SK-N-MC (cell line): ENCODE results near the gene DLX6.

Experiments
- DNase-seq: peaks from one replicate; pipeline ENCODE4 v3.0.0-alpha.2; 2011; ENCODE audit warnings: low read depth, low spot score
- H3K27ac ChIP-seq: fragments of 200-600 bp; sonication (generic); 2 replicates; pipeline ENCODE4 v1.5.1; 2016; ENCODE audit warnings: mixed run types
- H3K36me3 ChIP-seq: fragments of 200-600 bp; sonication (generic); 2 replicates; pipeline ENCODE4 v1.6.1; 2017; ENCODE audit warnings: antibody characterized with exemption, low read length, mixed read lengths; ENCODE audit not compliant: insufficient read depth
- H3K4me3 ChIP-seq: fragments of 200-600 bp; sonication (generic); 2 replicates; pipeline ENCODE4 v1.5.1; 2016
- H3K9ac ChIP-seq: fragments of 200-600 bp; sonication (generic); 2 replicates; pipeline ENCODE4 v1.8.0; 2017; ENCODE audit warnings: mixed run types, mixed read lengths; ENCODE audit not compliant: insufficient read length
- H3K9me3 ChIP-seq: fragments of 200-600 bp; sonication (generic); 2 replicates; pipeline ENCODE4 v1.6.1; 2017; ENCODE audit warnings: low read depth, mild to moderate bottlenecking, antibody characterized with exemption, low read length, moderate library complexity, mixed read lengths
- EZH2 ChIP-seq: fragments of 200-600 bp; sonication (generic); IDR thresholded peaks from one replicate; pipeline ENCODE4 v1.6.1; 2017; ENCODE audit warnings: antibody characterized with exemption
- FOXP2 ChIP-seq: optimal IDR thresholded peaks from 2 replicates; pipeline ENCODE3; 2011; ENCODE audit warnings: mild to moderate bottlenecking, moderate library complexity; ENCODE audit not compliant: insufficient read depth; ENCODE audit errors: extremely low read length, control extremely low read depth
- POLR2AphosphoS5 ChIP-seq: IDR thresholded peaks from 2 replicates; pipeline ENCODE4 v1.6.1; 2012; ENCODE audit warnings: mild to moderate bottlenecking, low read depth, low read length, borderline replicate concordance

DLX6 gene

DNA sequence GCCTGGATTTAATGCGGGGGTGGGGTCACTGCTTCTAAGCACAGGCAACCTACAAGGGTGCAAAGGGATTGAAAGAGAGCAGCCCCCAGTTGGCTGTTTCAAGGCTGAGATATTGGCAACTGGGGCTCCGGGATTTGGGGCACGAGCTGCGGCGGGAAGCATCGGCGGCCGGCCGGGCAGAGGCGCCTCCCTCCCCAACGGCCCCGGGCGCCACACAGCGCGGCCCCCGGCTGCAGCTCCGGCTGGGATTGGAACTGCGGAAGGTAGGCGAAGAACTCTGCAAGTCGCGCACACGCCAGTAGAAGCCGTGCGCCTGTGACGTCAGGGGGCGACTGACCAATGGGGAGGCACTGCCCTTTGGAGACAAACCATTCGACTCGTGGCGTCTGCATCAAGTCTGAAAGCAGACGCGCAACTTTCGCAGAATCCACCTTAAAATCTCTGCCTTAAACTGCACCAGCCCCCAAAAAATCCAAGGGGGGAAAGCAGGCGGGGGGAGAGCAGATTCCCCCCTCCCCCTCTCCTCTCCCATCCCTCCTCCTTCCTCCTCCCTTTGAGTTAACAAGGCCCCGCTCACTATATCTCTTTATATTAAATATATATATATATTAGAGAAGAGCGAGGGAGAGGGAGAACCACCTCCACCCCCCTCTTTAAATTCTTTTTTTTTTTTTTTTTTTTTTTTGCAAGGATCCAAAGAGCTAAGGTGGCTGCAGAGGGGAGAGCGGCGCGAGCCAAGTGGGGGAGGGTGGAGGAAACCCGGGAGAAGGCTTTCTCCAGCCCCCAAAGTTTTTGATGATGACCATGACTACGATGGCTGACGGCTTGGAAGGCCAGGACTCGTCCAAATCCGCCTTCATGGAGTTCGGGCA lies at the start of gene DLX6:
Gene DLX6, plus strand, starts transcription at position 371 of the 872 bp plus-strand sequence. Its CDS starts 425 bp downstream, at position 796.
- DNase-seq = no peak
- H3K27ac ChIP-seq = no peak within 1 kb of the TSS
- peak within 1 kb of the TSS; percentile 35 for H3K9ac ChIP-seq
- H3K4me3 ChIP-seq = peak within 1 kb of the TSS; percentile 88
- H3K9me3 ChIP-seq = no peaks in the 10 kb centered on the region
- H3K36me3 ChIP-seq = no peaks in the 10 kb centered on the region
- TF ChIP-seq POLR2AphosphoS5 (no peak), EZH2 (no peak), FOXP2 (no peak)

DNA sequence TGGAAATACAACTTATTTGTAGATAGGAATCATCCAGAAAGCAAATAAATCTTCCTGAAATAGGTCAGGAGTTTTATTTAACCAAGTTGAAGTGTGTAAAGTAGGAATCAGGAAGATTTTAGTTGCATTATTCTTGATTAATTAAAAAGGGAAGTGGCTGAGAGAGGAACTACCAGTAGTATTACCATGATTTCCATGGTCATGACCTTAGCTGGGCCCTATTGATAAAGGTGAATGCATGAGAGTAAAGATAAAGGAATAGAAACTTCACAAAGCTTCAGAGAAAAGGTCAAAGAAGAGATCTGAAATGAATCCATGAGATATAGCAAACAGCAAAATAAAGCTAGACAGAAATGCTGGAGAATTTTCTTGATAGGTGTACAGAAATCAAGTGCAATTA lies 46.2 kb upstream of the DLX6 start:
- no peaks in the 10 kb centered on the region for H3K9me3 ChIP-seq
- no peak overlapping the region for H3K4me3 ChIP-seq
- H3K36me3 ChIP-seq = no peaks in the 10 kb centered on the region
- TF ChIP-seq POLR2AphosphoS5 = no peak
- TF ChIP-seq FOXP2 = no peak
- TF ChIP-seq EZH2 = no peak
- H3K27ac ChIP-seq = no peak overlapping the region
- no peak for DNase-seq
- no peak overlapping the region for H3K9ac ChIP-seq

DNA sequence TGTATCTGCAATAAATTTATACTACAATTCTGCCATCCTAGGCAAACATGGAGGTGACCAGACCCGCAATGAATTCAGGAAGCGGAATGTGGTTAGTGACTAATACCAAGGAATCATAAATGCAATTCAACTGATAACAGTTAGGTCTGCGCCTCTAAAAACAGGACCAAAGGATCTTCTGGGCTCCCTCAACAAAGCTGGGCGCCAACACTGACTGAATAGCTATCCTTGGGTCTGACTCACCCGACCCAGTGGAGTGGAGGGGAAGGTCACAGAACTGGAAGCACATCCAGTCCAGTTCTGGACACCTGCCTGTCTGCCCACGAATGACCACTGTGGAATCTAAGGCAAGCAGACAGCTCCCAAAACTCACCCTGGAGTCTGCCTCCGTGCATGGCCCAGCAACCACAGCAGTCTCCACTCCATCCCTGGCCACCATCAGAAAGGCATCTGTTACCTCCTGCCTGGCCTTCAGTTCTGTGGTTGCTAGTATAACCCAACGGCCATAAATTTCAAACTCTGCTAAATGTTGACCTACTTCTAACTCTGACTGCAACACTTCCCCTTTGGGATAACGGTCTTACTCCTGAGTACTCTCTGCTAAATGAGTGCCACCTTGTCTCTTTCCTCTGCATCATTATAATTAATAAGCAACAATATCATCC lies 43.0 kb upstream of the DLX6 start:
- Histone ChIP-seq H3K4me3 (no peak overlapping the region), H3K36me3 (no peaks in the 10 kb centered on the region), H3K9ac (no peak overlapping the region), H3K27ac (no peak overlapping the region), H3K9me3 (no peaks in the 10 kb centered on the region)
- no peak for DNase-seq
- TF ChIP-seq EZH2 (no peak), FOXP2 (no peak), POLR2AphosphoS5 (no peak)

DNA sequence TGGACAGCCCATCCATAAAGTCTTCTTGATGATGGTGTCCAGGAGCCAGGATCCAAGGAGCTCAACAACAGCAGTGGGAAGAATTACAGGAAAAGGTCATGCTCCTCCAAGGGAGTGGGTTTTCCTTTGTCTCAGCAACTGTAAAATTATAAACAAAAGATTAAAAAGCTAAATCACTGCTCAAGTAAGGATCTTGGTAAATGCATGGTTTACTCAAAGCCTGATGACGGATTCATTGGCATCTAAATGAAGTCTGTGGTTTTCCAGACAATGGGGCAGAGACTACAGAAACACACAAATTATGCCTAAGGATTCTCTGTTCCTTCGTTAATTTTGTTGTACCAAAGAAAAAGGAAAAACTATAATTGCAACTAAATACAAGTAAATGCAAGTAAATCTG lies 36.4 kb upstream of the DLX6 start:
- no peak overlapping the region for H3K27ac ChIP-seq
- H3K36me3 ChIP-seq = no peaks in the 10 kb centered on the region
- no peak for DNase-seq
- H3K9ac ChIP-seq = no peak overlapping the region
- H3K9me3 ChIP-seq = no peaks in the 10 kb centered on the region
- TF ChIP-seq EZH2 = no peak
- TF ChIP-seq POLR2AphosphoS5 = no peak
- no peak for TF ChIP-seq FOXP2
- no peak overlapping the region for H3K4me3 ChIP-seq

DNA sequence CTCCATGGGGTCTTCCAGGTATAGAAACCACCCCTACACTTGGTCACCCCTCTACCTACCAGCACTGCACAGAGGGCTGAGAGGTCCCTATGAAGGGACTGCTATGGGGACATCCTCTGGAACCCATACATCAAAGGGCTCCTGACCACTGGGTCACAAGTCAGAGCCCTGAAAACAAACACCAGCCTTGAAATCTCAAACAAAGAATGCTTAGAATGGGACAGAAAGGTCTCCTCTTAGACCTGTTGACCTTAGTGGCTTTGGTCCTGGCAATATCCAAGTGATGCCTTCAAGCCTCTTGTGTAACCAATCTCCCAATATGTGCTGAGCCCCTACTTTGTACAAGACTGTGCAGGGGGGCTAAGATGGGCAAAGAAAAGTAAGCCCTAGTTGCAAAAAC lies 34.6 kb upstream of the DLX6 start:
- DNase-seq = no peak
- Histone ChIP-seq H3K9ac (no peak overlapping the region), H3K9me3 (no peaks in the 10 kb centered on the region), H3K36me3 (no peaks in the 10 kb centered on the region), H3K27ac (no peak overlapping the region), H3K4me3 (no peak overlapping the region)
- TF ChIP-seq EZH2 (no peak), POLR2AphosphoS5 (no peak), FOXP2 (no peak)

DNA sequence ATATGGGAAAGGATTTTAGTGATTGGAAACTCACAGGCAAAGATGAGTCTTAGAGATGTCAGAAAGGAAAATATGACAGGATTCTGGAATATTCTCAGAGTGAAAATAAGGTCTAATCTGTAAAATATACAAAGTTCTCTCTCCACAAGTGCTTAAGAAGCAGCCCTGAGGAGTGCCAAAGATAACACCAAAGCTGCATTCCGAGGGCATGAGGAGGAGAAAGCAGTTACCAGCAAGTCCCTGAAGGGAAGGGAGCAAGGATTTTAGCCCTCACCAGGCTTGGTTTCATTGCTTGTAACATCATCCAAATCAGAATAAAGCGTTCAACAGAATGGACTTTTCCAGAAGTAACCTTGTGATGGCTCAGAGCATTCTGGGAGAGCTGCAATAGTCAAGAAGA lies 31.4 kb upstream of the DLX6 start:
- DNase-seq = no peak
- no peaks in the 10 kb centered on the region for H3K9me3 ChIP-seq
- no peak overlapping the region for H3K9ac ChIP-seq
- no peak overlapping the region for H3K27ac ChIP-seq
- TF ChIP-seq POLR2AphosphoS5 (no peak), FOXP2 (no peak), EZH2 (no peak)
- H3K36me3 ChIP-seq = no peaks in the 10 kb centered on the region
- no peak overlapping the region for H3K4me3 ChIP-seq

DNA sequence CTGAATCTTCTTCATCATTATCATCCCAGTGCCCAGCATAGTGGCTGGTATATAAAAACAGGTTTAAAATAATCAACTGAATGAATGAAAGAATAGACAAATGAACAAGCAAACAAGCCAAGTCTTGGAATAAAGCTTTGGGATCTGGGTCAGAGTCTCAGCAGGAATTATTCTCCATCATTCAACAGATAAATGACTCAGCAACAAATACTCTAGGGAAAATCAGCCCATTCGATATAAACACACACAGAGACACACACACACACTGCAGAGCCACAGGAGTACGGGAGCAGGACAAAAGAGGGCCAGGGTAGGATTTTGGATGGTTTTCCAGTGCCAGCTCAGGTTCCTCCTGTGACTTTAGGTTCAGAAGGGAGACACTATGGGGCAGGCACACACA lies 29.2 kb upstream of the DLX6 start:
- no peaks in the 10 kb centered on the region for H3K36me3 ChIP-seq
- no peak overlapping the region for H3K4me3 ChIP-seq
- TF ChIP-seq POLR2AphosphoS5 (no peak), FOXP2 (no peak), EZH2 (no peak)
- no peaks in the 10 kb centered on the region for H3K9me3 ChIP-seq
- H3K27ac ChIP-seq = no peak overlapping the region
- H3K9ac ChIP-seq = no peak overlapping the region
- DNase-seq = no peak

DNA sequence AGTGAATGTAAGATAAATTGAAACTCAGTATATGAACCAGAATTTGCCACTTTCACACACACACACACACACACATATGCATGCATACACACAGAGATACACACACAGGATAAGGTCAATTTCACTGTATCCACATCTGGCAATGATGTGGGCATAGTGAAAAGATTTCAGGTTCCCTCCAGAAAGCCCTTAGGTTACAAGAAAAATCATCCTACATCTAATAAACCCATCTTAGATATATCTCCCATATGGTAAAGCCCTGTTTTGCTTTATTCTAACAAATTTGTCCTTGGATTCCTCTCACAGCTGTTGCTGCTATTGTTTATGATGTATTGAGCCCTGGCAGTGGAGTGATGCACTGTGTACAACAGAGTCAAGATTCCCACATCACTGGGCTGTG lies 27.9 kb upstream of the DLX6 start:
- H3K36me3 ChIP-seq = no peaks in the 10 kb centered on the region
- no peak overlapping the region for H3K9ac ChIP-seq
- H3K27ac ChIP-seq = no peak overlapping the region
- H3K4me3 ChIP-seq = no peak overlapping the region
- TF ChIP-seq POLR2AphosphoS5 (no peak), FOXP2 (no peak), EZH2 (no peak)
- DNase-seq = no peak
- H3K9me3 ChIP-seq = no peaks in the 10 kb centered on the region
